Naive B cell (primary cell): ENCODE measurements around the gene UQCR10. TPM values are rescaled to one million over a fixed set of nuclear protein-coding genes. Genes with fewer than 3 reads are reported as not detected.
A peak's percentile ranks its signal among the peaks of the same experiment; 100 is the strongest.

ENCODE experiments used
- ATAC-seq, 2 donors: fragments of 150-1000 bp; cut with Tn5 transposase; 2 replicates each; pipeline ENCODE4 v1.10.0; 2021; ENCODE audit warnings: low read depth in 2 of 2, mild to moderate bottlenecking in 2 of 2, moderate library complexity in 2 of 2
- DNase-seq: peaks from one replicate; pipeline ENCODE4 v3.0.0; 2022
- H3K27ac Mint-ChIP-seq, 6 donors: one replicate each; pipeline ENCODE4 v1.8.0; 2020 to 2022; ENCODE audit warnings: mild to moderate bottlenecking in 6 of 6, mixed read lengths in 6 of 6, moderate library complexity in 5 of 6, inconsistent platforms in 2 of 6
- H3K27me3 Mint-ChIP-seq, 3 donors: one replicate each; pipeline ENCODE4 v1.8.0; 2021 to 2022; ENCODE audit warnings: mixed read lengths in 3 of 3, mild to moderate bottlenecking in 1 of 3
- H3K36me3 Mint-ChIP-seq, 2 donors: one replicate each; pipeline ENCODE4 v1.8.0; 2020 to 2022; ENCODE audit warnings: mixed read lengths in 2 of 2, inconsistent platforms in 1 of 2, mild to moderate bottlenecking in 1 of 2
- H3K4me1 Mint-ChIP-seq, 3 donors: one replicate each; pipeline ENCODE4 v1.8.0; 2020 to 2022; ENCODE audit warnings: mixed read lengths in 3 of 3, inconsistent platforms in 1 of 3, mild to moderate bottlenecking in 1 of 3, moderate library complexity in 1 of 3
- H3K4me3 Mint-ChIP-seq, 8 donors: one replicate each; pipeline ENCODE4 v1.8.0; 2020 to 2022; ENCODE audit warnings: mild to moderate bottlenecking in 8 of 8, mixed read lengths in 8 of 8, moderate library complexity in 8 of 8, inconsistent platforms in 2 of 8
- H3K9me3 Mint-ChIP-seq, 7 donors: one replicate each; pipeline ENCODE4 v1.8.0; 2020 to 2022; ENCODE audit warnings: mixed read lengths in 7 of 7, mild to moderate bottlenecking in 5 of 7, inconsistent platforms in 2 of 7, moderate library complexity in 1 of 7
- polyA plus RNA-seq, 6 donors: library from polyadenylated mRNA; unstranded; fragments of 300-500 nt; fragmentation: Illumina TruSeq; gene quantifications; one replicate each; pipeline ENCODE4 v1.2.3, GENCODE V29; 2021; ENCODE audit warnings: low read depth in 6 of 6

The UQCR10 gene
- polyA plus RNA-seq, 6 donors from 2014 or later = 219 to 318 (median 274) TPM

- Mint-ChIP-seq H3K27me3 (peaks cover 0 to 5% (median 0%) of the 10 kb centered on the region in 3 donors), H3K4me3 (peak overlapping the region in 1 of 8 donors; percentile 29), H3K9me3 (peaks cover 0 to 2% (median 0%) of the 10 kb centered on the region in 7 donors), H3K4me1 (peaks cover 5 to 6% (median 5%) of the 10 kb centered on the region in 3 donors), H3K27ac (no peak overlapping the region), H3K36me3 (no peaks in the 10 kb centered on the region)
- ATAC-seq (no peak), DNase-seq (no peak)
These were observed 15.1 kb downstream of the UQCR10 start for GRCh38 chr22:29782061-29782845.

- H3K4me1 Mint-ChIP-seq = peaks cover 5 to 6% (median 5%) of the 10 kb centered on the region in 3 donors
- H3K27me3 Mint-ChIP-seq = peaks cover 0 to 5% (median 0%) of the 10 kb centered on the region in 3 donors
- no peak for DNase-seq
- H3K36me3 Mint-ChIP-seq = peaks cover 11 to 15% of the 10 kb centered on the region in 2 donors
- ATAC-seq = no peak
- H3K9me3 Mint-ChIP-seq = peaks cover 0 to 2% (median 0%) of the 10 kb centered on the region in 7 donors
- no peak overlapping the region for H3K4me3 Mint-ChIP-seq
- H3K27ac Mint-ChIP-seq = peak overlapping the region in 2 of 6 donors; percentile 9 to 23
These were observed 17.5 kb downstream of the UQCR10 start for GRCh38 chr22:29784451-29785361.

GRCh38 chr22:29786031-29786430, 18.9 kb downstream of the UQCR10 start:
- H3K4me3 Mint-ChIP-seq = no peak overlapping the region
- H3K36me3 Mint-ChIP-seq = peaks cover 15 to 17% of the 10 kb centered on the region in 2 donors
- DNase-seq = no peak
- peaks cover 5 to 6% (median 5%) of the 10 kb centered on the region in 3 donors for H3K4me1 Mint-ChIP-seq
- H3K27ac Mint-ChIP-seq = peak overlapping the region in 1 of 6 donors; percentile 9
- peaks cover 0 to 1% (median 0%) of the 10 kb centered on the region in 7 donors for H3K9me3 Mint-ChIP-seq
- no peak for ATAC-seq
- peaks cover 0 to 3% (median 0%) of the 10 kb centered on the region in 3 donors for H3K27me3 Mint-ChIP-seq

- Mint-ChIP-seq H3K4me3 (no peak overlapping the region), H3K4me1 (peaks cover 5 to 6% (median 5%) of the 10 kb centered on the region in 3 donors), H3K27ac (peak overlapping the region in 1 of 6 donors; percentile 91), H3K27me3 (no peaks in the 10 kb centered on the region), H3K36me3 (peaks cover 15 to 17% of the 10 kb centered on the region in 2 donors), H3K9me3 (no peaks in the 10 kb centered on the region)
- no peak for DNase-seq
- ATAC-seq = no peak
These were observed 20.3 kb downstream of the UQCR10 start for GRCh38 chr22:29787371-29787980.

GRCh38 chr22:29788339-29789279, 21.4 kb downstream of the UQCR10 start:
- H3K27ac Mint-ChIP-seq = peak overlapping the region in 1 of 6 donors; percentile 25
- H3K36me3 Mint-ChIP-seq = peaks cover 15 to 17% of the 10 kb centered on the region in 2 donors
- H3K9me3 Mint-ChIP-seq = no peaks in the 10 kb centered on the region
- ATAC-seq (no peak), DNase-seq (no peak)
- peaks cover 5 to 6% (median 5%) of the 10 kb centered on the region in 3 donors for H3K4me1 Mint-ChIP-seq
- peak overlapping the region in 1 of 8 donors; percentile 15 for H3K4me3 Mint-ChIP-seq
- H3K27me3 Mint-ChIP-seq = no peaks in the 10 kb centered on the region

GRCh38 chr22:29790061-29790460, 22.9 kb downstream of the UQCR10 start:
- ATAC-seq (no peak), DNase-seq (no peak)
- no peaks in the 10 kb centered on the region for H3K27me3 Mint-ChIP-seq
- H3K27ac Mint-ChIP-seq = no peak overlapping the region
- H3K4me3 Mint-ChIP-seq = no peak overlapping the region
- H3K9me3 Mint-ChIP-seq = no peaks in the 10 kb centered on the region
- peaks cover 15 to 17% of the 10 kb centered on the region in 2 donors for H3K36me3 Mint-ChIP-seq
- no peaks in the 10 kb centered on the region for H3K4me1 Mint-ChIP-seq

- Mint-ChIP-seq H3K4me3 (no peak overlapping the region), H3K27ac (no peak overlapping the region), H3K36me3 (peaks cover 9 to 15% of the 10 kb centered on the region in 2 donors), H3K9me3 (no peaks in the 10 kb centered on the region), H3K27me3 (no peaks in the 10 kb centered on the region), H3K4me1 (peaks cover 3 to 8% (median 5%) of the 10 kb centered on the region in 3 donors)
- ATAC-seq (no peak), DNase-seq (no peak)
These were observed 26.2 kb downstream of the UQCR10 start for GRCh38 chr22:29793396-29793795.

- Mint-ChIP-seq H3K36me3 (peaks cover 8 to 12% of the 10 kb centered on the region in 2 donors), H3K4me3 (no peak overlapping the region), H3K4me1 (peaks cover 8 to 13% (median 10%) of the 10 kb centered on the region in 3 donors), H3K27me3 (no peaks in the 10 kb centered on the region), H3K9me3 (no peaks in the 10 kb centered on the region), H3K27ac (no peak overlapping the region)
- DNase-seq (no peak), ATAC-seq (no peak)
These were observed 28.5 kb downstream of the UQCR10 start for GRCh38 chr22:29795663-29796062.

GRCh38 chr22:29797351-29797750, 30.2 kb downstream of the UQCR10 start:
- Mint-ChIP-seq H3K4me3 (peak overlapping the region in 1 of 8 donors; percentile 16), H3K27me3 (no peaks in the 10 kb centered on the region), H3K9me3 (no peaks in the 10 kb centered on the region), H3K4me1 (peaks cover 8 to 13% (median 10%) of the 10 kb centered on the region in 3 donors), H3K27ac (peak overlapping the region in 2 of 6 donors; percentile 47 to 72), H3K36me3 (peaks cover 12 to 18% of the 10 kb centered on the region in 2 donors)
- ATAC-seq = peak; percentile 64 to 80
- no peak for DNase-seq

- ATAC-seq (no peak), DNase-seq (no peak)
- Mint-ChIP-seq H3K4me1 (peaks cover 8 to 13% (median 10%) of the 10 kb centered on the region in 3 donors), H3K9me3 (no peaks in the 10 kb centered on the region), H3K27ac (no peak overlapping the region), H3K4me3 (peak overlapping the region in 1 of 8 donors; percentile 58), H3K27me3 (no peaks in the 10 kb centered on the region), H3K36me3 (peaks cover 12 to 19% of the 10 kb centered on the region in 2 donors)
These were observed 31.1 kb downstream of the UQCR10 start for GRCh38 chr22:29798318-29798717.

- H3K4me3 Mint-ChIP-seq = peak overlapping the region in 1 of 8 donors; percentile 47
These were observed 31.6 kb downstream of the UQCR10 start for GRCh38 chr22:29798801-29799200.

GRCh38 chr22:29799217-29799680, 32.1 kb downstream of the UQCR10 start:
- Mint-ChIP-seq H3K4me3 (no peak overlapping the region), H3K4me1 (peaks cover 8 to 13% (median 10%) of the 10 kb centered on the region in 3 donors), H3K27ac (peak overlapping the region in 1 of 6 donors; percentile 47), H3K36me3 (peaks cover 16 to 25% of the 10 kb centered on the region in 2 donors), H3K27me3 (no peaks in the 10 kb centered on the region), H3K9me3 (no peaks in the 10 kb centered on the region)
- ATAC-seq (no peak), DNase-seq (no peak)

More at GRCh38 chr22:29798801-29799200, 31.6 kb downstream of the UQCR10 start:
- Mint-ChIP-seq H3K27me3 (no peaks in the 10 kb centered on the region), H3K36me3 (peaks cover 16 to 24% of the 10 kb centered on the region in 2 donors), H3K27ac (peak overlapping the region in 1 of 6 donors; percentile 75), H3K9me3 (no peaks in the 10 kb centered on the region), H3K4me1 (peaks cover 8 to 13% (median 10%) of the 10 kb centered on the region in 3 donors)
- ATAC-seq = no peak
- no peak for DNase-seq
